GM18517 (cell line): ENCODE data around the gene DAAM2.

Experiments
- ATAC-seq: cut with Tn5 transposase; IDR thresholded peaks from one replicate; pipeline ENCODE4 v1.9.1; 2021; ENCODE audit warnings: mild to moderate bottlenecking, moderate library complexity; ENCODE audit not compliant: unreplicated experiment

DAAM2 gene

DNA sequence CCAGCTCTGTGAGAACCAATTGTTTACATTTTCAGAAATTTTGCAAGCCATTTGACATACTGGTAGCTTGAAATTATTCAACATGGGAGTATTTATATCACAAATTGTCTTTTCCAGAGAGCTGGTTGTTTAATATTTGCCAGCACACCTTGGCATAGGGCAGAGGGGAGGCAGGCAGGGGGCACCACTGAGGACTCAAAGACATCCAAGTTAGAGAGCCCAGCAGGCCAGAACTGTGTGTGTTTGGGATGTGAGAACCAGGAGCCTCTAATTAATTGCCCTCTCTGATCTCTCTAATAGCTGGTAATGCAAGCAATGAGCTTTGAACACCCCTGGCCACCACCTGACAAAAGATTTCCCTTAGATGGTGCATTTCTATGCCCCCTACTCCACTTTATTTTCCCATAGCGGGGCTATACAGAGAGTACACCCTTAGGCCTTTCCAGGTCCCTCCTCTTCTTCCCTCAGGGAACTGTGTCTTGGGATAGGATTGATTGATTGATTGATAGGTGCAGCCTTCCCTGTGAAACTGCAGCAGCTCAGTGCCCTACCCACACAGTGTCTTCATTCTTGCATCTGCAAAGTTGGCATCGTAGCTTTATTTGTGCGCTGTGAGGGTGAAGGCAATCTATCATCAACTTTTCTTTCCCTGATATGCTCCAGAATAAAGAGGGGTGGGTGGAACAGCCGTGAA is 112.9 kb downstream of the DAAM2 start:
- ATAC-seq, result no peak

DNA sequence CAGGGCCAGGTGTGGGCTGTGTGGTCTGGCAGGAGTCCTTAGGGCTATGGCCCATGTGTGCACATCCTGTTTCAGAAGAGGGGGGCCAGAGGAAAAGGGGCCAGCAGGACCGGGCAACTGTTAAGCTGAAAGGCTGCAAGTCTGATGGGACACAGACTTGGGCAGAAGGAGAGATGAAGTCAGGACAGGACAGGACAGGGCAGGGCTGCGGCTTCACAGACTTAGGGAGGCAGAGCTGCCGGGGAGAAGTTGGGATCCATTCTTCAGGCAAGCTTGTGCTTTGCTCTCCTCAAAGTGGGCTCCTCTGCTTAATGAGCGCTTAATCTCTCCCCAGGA is 113.4 kb downstream of the DAAM2 start:
- no peak for ATAC-seq

DNA sequence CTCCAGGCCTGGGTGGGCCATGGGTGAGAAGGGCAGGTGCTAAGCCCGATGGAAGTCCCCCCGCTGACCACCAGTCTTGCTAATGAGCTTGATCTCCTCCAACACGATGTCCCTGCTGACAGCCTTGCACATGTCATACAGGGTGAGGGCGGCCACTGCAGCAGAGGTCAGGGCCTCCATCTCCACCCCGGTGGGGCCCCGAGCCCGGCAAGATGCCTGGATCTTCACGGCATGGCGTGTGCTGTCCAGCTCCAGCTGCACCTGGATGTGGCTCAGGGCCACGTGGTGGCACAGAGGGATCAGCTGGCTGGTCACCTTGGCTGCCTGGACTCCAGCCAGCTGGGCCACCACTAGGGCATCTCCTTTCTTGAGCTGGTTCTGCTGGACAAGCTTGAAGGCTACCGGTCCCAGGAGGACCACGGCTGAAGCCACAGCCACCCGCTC is 114.2 kb downstream of the DAAM2 start:
- no peak for ATAC-seq

DNA sequence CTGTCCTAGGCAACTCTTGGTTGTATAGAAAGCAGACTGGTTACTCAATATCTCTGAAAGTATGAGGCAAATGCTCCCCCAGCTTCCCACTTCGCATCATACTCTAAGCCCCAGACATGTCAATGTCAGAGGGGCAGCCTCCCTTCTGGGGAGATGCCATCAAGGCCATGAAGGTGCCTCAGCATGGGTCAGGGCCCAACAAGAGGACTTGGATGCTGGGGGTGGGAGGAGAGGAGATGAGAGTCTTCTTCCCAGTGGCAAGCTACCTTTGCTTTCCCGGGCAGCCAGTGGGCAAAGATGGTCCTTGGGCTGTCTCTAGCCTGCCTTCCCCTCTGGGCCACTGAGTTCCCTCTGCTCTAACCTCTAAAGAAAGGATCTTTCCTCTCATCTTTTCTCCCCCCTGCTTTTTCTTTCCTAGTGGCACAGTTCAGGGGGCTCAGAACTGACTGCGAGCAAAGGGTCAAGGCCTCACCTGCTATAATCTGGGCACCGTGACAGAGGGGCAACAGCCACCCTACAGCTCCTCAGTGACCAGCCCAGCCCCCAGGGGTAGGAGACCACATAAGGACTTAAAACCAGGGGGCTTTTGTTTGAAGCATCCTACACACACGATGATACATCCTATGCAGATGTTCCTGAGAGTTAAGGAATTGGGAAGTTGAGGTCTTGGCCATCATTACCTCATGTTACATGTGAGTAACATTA is 115.8 kb downstream of the DAAM2 start:
- no peak for ATAC-seq

DNA sequence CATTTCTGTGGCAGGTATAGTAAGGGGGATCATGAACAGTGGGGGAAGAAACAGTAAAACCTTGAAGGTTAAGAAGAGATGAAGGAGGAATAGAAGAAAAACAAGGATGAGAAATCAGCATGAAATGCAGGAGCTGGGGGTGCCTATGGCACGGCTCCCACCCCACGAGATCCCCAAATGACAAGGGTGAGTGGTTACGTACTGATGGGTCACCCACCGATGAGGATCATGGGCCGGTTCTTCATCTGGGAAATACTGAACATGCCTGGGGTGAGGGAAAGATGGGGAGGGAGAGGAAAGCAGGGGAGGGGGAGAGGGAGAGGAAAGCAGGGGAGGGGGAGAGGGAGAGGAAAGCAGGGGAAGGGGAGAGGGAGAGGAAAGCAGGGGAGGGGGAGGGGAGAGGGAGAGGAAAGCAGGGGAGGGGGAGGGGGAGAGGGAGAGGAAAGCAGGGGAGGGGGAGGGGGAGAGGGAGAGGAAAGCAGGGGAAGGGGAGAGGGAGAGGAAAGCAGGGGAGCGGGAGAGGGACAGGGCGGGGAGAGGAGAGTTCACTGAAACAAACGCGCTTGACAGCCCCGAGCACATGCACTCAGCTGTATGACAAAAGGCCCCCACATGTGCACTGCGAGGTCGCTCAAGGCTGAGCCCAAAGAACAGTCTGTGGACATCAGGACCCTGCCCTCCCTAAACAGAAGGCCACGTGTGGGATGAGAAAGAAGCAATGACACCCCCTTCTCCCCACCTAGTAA is 116.8 kb downstream of the DAAM2 start:
- no peak for ATAC-seq

DNA sequence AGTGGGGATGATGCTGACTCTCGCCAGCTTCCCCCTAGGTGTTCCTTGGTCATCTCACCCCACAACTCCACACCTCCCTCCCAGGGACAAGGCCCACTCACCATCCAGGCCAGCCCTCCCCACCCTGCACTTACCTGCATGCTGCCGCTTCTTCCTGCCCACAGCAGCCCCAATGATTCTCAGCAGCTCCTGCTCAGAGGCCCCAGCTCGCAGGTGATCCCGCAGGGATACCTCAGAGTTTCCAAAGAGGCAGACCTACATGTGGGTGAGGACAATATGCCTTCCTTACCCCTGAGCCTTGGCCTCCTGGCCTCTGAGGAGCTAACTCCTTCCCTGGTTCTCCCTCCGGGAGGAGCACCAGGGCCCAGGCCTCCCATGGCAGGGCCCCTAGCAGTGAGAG is 117.5 kb downstream of the DAAM2 start:
- no peak for ATAC-seq

DNA sequence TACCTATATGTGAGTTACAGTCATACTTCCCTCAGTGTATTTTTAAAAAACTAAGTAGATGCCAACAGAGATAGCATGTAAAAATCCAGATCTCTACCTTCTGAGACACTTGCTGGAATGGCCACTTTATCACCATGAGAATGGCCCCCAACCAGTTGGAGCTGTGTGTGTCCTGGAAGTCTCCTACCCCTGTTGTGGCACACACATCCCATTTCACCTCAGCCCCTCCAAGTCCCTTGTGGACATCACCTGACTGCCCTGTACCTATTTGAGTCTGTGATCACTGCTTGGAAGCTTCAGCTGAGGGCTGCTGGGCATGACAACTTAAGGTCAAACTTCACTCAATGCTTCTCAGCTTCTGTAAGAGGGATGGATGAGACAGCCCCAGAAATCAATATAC is 118.0 kb downstream of the DAAM2 start:
- ATAC-seq, result no peak

DNA sequence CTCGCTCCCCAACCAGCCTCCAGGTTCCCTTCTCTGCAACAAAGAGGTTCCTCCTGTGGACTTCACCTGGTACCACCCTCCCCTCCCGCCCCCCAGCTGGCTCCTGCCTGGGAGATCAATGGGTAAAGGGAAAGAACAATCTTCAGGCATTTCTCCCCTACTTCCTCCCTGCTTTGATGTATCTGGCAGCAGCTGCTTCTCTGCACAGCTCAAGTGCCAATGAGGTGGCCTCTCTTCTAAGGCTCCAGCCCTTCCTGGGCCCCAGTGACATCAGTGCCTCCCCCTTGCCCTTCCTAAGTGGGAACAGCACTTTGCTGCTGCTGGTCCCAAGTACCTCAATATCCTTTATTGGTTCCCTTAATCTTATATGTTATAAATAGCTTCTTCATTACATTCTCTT is 118.6 kb downstream of the DAAM2 start:
- no peak for ATAC-seq

DNA sequence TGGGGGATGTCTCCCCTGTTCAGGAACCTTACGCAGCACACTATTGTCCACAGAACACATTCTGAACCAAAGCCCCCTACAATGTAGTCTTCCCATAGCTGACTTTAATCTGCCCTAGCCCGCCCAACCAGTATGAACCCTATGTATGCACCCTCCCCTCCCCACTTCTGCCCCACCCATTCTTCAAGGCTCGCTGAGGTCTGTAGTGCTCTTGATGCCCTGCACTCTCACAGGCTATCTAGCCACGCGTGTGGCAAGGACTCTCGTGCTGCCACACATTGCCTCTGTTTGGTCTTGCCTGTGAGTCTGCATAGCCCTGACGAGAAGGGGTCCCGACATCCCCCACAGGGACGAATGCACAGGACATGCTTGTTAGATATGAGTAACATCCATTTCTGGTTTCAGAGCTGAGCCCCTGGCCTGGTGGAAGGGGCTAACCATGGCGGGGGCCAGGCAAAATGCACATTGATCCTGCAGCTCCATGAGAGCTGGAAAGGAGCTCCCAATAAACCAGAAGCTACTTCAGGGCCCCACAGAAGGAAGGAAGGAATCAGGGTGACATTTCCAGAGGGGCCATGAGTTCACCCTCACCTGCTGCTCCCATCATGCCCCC is 119.4 kb downstream of the DAAM2 start:
- ATAC-seq, result no peak

DNA sequence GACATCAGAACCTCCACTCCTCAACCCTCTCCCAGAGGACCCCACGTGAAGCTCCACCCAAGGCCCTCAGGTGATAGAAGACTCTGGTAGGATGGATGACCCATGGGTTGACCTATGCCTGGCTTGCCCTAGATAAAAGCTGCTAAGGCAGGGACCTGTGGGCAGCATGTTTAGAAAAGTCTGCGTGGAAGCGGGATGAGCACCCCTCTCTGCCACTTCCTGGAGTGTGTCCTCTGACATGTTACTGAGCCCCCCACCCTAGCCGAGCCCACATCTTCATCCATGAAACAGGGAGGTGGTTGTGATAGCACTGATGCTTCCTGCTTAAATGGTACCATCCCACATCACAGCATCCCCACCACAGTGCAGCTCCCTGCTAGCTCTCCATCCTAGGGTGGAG is 120.3 kb downstream of the DAAM2 start:
- ATAC-seq, result no peak

DNA sequence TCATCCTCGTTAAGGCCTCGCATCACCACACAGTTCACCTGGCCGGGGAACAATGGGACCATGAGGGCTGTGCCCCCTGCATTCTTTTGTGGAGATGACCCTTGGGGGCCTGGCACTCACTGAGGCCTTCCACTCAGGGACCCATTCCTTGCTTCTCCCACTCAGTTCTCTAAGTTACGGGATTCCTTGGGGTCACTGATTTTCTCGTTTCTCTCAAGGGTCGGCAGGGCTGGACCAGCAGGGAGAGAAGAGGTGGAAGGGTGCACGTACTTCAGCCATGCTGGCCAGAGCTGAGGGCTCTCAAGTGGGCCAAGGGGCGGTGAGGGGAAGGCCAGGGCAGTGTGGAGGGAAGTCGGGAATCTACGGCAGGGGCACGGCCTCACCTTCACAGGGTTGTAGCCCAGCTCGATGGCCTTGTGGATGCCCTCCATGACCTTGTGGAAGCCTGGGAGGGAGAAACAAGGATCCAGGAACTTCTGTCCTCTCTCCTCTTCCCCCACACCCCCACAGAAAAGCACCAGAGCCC is 121.3 kb downstream of the DAAM2 start:
- ATAC-seq, result no peak

DNA sequence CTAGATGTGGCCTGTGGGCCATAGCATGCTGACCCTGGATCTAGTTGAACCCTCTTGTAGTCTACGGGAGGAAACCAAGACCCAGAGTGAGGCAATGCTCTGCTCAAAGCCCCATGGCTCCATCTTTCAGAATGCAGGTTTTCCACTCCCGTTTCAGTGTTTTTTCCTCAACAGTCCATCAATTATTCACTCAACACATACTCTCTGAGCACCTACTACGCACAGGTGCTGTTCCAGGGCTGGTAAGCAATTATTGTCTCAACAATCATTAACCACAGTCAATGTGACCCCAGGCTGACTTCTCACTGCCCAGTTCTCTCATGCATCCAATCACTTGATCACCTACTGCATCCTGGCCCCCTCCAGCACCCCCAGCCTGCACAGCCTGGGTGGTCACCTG is 122.1 kb downstream of the DAAM2 start:
- ATAC-seq, result no peak

DNA sequence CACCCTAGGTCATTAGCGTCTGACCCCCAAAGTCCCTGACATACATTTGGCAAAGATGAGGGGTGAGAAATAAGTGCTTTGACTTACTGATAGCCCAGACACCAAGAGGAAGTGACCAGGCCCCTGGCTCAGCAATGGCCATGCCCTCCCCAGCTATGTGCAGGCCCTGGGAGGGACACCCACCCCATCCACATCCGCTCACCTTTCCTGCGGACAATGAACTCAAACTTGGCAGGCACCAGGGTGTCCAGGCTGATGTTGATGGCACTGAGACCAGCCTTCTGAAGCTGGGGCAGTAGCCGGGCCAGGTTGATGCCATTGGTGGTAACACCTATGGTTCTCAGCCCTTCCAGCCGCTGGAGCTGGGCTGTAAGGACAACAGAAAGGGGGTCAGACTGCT is 123.7 kb downstream of the DAAM2 start:
- no peak for ATAC-seq

DNA sequence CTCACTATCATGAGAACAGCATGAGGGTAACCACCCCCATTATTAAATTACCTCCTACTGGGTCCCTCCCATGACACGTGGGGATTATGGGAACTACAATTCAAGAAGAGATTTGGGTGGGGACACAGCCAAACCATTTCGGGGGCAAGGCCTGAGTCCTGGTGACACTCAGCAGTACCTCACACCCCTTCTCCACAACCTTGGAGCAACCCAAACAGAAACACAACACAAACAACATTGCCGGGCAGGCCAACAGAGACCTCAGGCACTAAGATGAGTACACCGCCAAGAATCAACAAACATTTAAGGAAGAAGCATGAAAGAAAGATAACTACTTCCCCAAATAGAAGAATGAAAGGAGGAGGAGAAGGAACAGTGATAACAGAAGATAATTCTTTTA is 125.2 kb downstream of the DAAM2 start:
- no peak for ATAC-seq

DNA sequence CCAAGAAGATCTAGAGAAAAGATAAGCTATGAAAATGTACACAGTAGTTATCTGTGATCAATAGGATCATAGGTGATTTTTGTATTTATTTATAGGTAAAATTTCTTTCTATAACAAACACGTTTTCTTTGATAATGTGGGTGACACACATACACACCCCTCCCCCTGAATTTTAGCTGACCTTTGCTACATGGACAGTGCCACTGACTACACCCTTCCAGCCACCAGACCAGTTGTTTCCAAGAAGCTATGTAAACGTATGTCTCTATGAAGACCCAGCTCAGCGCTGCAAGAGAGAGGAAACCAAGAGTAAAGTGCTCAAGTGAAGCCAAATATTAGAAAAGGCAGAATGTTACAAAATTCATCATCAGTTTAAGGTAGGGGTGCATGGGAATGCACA is 125.8 kb downstream of the DAAM2 start:
- no peak for ATAC-seq

DNA sequence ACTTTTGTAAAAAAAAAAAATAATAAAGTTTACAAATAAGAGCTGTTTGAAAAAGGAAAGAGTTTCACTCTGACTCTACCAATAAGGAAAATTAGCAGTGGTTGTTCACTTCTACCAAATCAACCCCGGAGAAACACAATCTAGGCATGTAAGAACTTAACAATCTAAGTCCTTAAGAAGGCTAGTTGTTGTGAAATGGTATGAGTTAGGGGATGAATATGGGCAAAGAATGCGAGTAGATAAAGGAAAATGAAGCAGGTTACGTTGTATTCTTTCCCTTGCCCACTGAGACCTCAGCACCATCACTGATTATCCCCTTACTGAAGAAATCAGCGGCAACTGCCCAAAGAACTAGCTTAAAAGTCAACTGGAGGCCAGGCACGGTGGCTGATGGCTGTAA is 126.7 kb downstream of the DAAM2 start:
- ATAC-seq, result no peak

DNA sequence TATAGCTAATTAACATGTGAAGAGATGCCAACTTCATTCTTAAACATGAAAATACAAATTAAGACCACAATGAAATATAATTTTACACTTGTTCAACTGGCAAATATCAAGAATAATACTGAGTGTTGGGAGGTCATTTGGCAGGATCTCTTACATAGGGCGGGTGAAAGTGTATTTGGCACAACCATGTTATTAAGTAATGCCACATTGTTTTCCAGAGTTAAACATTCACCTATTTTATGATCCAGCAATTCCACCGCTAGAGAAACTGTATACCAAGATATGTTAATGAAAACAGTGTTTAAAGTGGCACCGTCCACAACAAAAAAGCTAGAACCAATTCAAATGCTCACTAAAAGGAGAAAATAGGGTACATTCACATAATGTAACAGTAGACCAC is 128.0 kb downstream of the DAAM2 start:
- ATAC-seq, result no peak

DNA sequence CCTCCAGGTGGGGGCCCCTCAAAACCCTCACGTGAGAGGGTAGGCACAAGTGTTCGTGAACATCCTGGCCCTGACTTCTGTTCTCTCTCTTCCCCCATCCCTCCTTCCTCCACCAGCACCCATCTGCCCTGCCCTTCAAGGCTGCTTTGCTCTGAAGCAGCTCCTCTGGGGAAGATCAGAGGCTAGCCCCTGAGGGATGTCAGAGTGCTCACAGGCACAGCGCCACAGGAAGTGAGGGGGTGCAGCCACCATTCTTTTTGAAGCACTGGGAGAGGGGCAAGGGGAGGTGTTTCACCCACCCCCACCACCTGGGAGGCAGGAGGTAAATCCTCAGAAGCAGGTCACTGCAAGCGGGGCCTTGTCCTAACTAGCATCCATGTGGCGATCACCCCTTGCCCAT is 130.6 kb downstream of the DAAM2 start:
- ATAC-seq, result no peak

DNA sequence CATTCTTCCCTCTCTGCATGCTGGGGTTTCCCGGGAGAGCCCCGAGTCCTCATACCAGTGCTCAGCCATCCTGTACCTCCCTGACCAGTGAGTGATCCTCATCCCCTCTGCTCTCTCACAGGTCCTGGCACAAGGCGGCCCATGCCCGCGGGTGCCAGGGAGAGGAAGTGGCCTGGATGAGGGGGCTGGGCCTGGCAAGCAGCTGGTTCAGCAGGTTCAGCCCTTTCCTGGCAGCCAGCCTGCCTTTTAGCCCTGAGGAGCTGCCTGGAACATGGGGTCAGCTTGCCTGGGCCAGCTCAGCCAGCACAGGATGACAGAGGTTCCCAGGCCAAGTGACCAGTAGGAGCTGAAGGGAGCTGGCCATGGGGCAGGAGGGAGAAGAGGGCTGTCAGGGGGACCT is 131.2 kb downstream of the DAAM2 start:
- ATAC-seq, result no peak

DNA sequence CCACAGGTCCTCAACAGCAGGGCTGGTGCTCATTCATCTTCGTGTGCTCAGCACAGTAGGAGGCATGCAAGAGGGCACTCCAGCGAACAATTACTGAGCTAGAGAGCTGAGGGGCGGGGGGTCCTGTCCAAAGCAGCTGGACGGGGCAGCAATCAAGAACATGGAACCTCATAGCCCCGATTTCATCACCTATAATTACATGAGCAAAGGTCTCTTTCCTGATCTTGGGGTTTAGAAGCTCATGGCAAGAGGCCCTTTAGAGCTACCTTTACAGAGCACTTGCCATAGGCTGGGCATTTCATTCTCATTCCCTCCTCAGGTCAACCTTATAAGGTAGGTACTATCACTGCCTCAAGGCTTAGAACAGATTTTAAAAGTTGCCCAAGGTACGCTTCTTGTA is 131.7 kb downstream of the DAAM2 start:
- no peak for ATAC-seq

DNA sequence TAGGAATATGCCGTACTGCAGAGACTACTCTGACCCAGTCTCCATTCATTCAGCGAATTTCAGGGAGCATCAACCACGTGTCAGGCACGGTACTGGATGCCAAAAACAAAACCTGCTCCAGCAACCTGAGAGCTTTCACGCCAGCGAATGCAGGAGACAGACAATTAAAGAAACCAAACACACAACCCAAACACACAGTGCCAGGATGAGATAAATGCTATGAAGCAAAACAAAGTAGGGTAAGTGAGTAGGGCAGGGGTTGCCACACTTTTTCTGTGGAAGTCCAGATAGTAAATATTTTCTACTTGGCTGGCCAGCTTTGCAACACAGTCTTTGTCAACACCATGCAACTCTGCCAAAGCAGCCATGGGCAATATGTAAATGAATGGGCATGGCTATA is 132.1 kb downstream of the DAAM2 start:
- no peak for ATAC-seq
